ENCODE data around the gene HMCN2.

Gene HMCN2

GRCh38 chr9:130327070-130327780 is 61.7 kb downstream of the HMCN2 start:
- in situ Hi-C loops (cut with MboI; ENCODE audit: low sequenced_read_pairs, unreplicated experiment), result no loop called here
- no peak for TF ChIP-seq CTCF (IDR thresholded peaks at IDR 0.05; ENCODE audit: borderline replicate concordance, control extremely low read depth, extremely low read depth, insufficient read depth, missing control alignments)
- no peak for DNase-seq (ENCODE audit: low spot score)

GRCh38 chr9:130327781-130328348 is 62.3 kb downstream of the HMCN2 start:
- TF ChIP-seq CTCF (IDR thresholded peaks at IDR 0.05; ENCODE audit: borderline replicate concordance, control extremely low read depth, extremely low read depth, insufficient read depth, missing control alignments), result no peak
- in situ Hi-C loops (cut with MboI; ENCODE audit: low sequenced_read_pairs, unreplicated experiment), result no loop called here
- DNase-seq (ENCODE audit: low spot score), result no peak

GRCh38 chr9:130328349-130328801 is 62.8 kb downstream of the HMCN2 start:
- no peak for TF ChIP-seq CTCF (IDR thresholded peaks at IDR 0.05; ENCODE audit: borderline replicate concordance, control extremely low read depth, extremely low read depth, insufficient read depth, missing control alignments)
- in situ Hi-C loops (cut with MboI; ENCODE audit: low sequenced_read_pairs, unreplicated experiment), result no loop called here
- no peak for DNase-seq (ENCODE audit: low spot score)

- in situ Hi-C loops (cut with MboI; ENCODE audit: low sequenced_read_pairs, unreplicated experiment), result no loop called here
Measured at GRCh38 chr9:130329061-130329460, 63.5 kb downstream of the HMCN2 start.

DNA sequence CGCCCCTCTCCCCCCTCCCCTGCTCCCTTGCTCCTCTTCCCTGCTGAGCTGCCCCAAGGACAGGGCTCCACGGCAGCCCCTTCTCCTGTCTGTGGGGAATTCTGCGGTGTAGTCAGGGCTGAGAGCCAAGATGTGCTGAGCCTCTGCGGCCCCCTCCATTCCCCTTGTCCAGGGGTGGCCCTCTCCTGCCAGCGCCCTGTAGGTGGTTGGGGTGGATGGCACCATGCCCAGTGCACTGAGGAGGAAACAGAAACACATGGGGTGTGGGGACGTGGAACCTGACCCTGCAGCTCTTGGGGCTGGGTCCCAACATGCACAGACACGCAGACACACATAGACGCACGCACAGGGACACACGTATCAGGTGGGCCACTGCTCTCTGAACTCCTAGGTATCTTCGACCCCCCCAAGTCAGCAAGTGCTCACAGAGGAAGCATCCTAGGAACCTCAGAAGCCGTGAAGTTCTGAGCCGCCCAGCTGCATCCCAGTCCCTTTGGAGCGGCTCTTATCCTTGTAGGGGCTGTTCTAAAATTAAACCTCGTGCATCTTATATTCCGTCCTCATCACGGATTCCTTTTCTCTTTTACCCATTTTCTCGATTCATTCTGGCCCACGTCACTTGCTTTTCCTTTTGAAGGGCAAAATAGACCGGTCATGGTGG is 64.8 kb downstream of the HMCN2 start:
- in situ Hi-C loops (cut with MboI; ENCODE audit: low sequenced_read_pairs, unreplicated experiment), result no loop called here
- TF ChIP-seq CTCF (IDR thresholded peaks at IDR 0.05; ENCODE audit: borderline replicate concordance, control extremely low read depth, extremely low read depth, insufficient read depth, missing control alignments), result no peak
- DNase-seq (ENCODE audit: low spot score), result no peak

More at GRCh38 chr9:130329061-130329460, 63.5 kb downstream of the HMCN2 start:
- TF ChIP-seq CTCF (IDR thresholded peaks at IDR 0.05; ENCODE audit: borderline replicate concordance, control extremely low read depth, extremely low read depth, insufficient read depth, missing control alignments), result no peak
- DNase-seq (ENCODE audit: low spot score), result no peak

- no peak for TF ChIP-seq CTCF (IDR thresholded peaks at IDR 0.05; ENCODE audit: borderline replicate concordance, control extremely low read depth, extremely low read depth, insufficient read depth, missing control alignments)
- in situ Hi-C loops (cut with MboI; ENCODE audit: low sequenced_read_pairs, unreplicated experiment), result no loop called here
- DNase-seq (ENCODE audit: low spot score), result no peak
Measured at GRCh38 chr9:130331061-130331460, 65.5 kb downstream of the HMCN2 start.
